K562 (cell line): Measurements from ENCODE around the gene MED22. TPM values are rescaled to one million over a fixed set of nuclear protein-coding genes. Genes with fewer than 3 reads are reported as not detected.

Source experiments
- ATAC-seq: fragments of 200-7000 bp; cut with Tn5 transposase; 3 replicates; pipeline ENCODE4 v1.9.1; 2020; ENCODE audit warnings: moderate library complexity
- BruUV-seq: library from RNA; stranded (reverse); fragments of 400-500 nt; replicated peaks from 2 replicates; lab custom pipeline; 2021; lab: Mats Ljungman, UMichigan
- CTCF ChIA-PET: fragments of 300-600 bp; formaldehyde crosslinking; extraction: SDS; loops from one replicate; lab custom pipeline; 2021; ENCODE audit warnings: low intra/inter-chr PET ratio; lab: Yijun Ruan, JAX
- POLR2A ChIA-PET: fragments of 300-600, 350-650 bp; sonication (Branson Sonifier 250); formaldehyde crosslinking; extraction: SDS; loops from one replicate; lab custom pipeline; 2021; ENCODE audit warnings: antibody characterized with exemption, inconsistent platforms; lab: Yijun Ruan, JAX
- DNase-seq, 4 experiments: peaks; one replicate each; pipeline versions ENCODE4 v3.0.0 to v3.0.0-alpha.2; 2011 to 2018; ENCODE audit warnings: low spot score in 3 of 4, mixed read lengths in 3 of 4; ENCODE audit errors: extremely low read depth in 1 of 4
- FAIRE-seq: peaks from 2 replicates; lab custom pipeline; 2011; peaks lifted over from hg19 to GRCh38; lab: Jason Lieb, UNC
- H2AFZ ChIP-seq: 2 replicates; pipeline ENCODE4 v1.6.0; 2011; ENCODE audit warnings: low read depth, low read length, control low read depth, inconsistent platforms
- H3K27ac ChIP-seq: fragments of 200-600 bp; 3 replicates; pipeline ENCODE4 v1.8.0; 2011; ENCODE audit warnings: low read depth, mild to moderate bottlenecking, control low read depth, inconsistent platforms, low read length, moderate library complexity, mixed read lengths; ENCODE audit errors: extremely low read depth
- H3K27me3 ChIP-seq, 2 experiments: fragments of 300-600 bp in 1 of 2; 2 replicates in 1 of 2; 3 replicates in 1 of 2; pipeline versions ENCODE4 v1.6.0 to v1.8.0; 2011; ENCODE audit warnings: inconsistent platforms in 2 of 2, low read length in 2 of 2, mild to moderate bottlenecking in 1 of 2, mixed read lengths in 1 of 2, moderate library complexity in 1 of 2; ENCODE audit not compliant: control insufficient read depth in 2 of 2, insufficient read depth in 2 of 2
- H3K36me3 ChIP-seq: fragments of 300-600 bp; 3 replicates; pipeline ENCODE4 v1.8.0; 2011; ENCODE audit warnings: mild to moderate bottlenecking, low read length, inconsistent platforms; ENCODE audit not compliant: control insufficient read depth, insufficient read depth
- H3K4me1 ChIP-seq, 2 experiments: fragments of 200-600 bp in 1 of 2; replicated peaks in 1 of 2; 2 replicates in 1 of 2; 3 replicates in 1 of 2; pipeline versions ENCODE4 v1.5.1 to v1.8.0; 2011; ENCODE audit warnings: inconsistent platforms in 2 of 2, low read length in 2 of 2, mild to moderate bottlenecking in 1 of 2, mixed read lengths in 1 of 2, moderate library complexity in 1 of 2; ENCODE audit not compliant: control insufficient read depth in 2 of 2, insufficient read depth in 2 of 2
- H3K4me2 ChIP-seq: 2 replicates; pipeline ENCODE4 v1.6.1; 2011; ENCODE audit warnings: low read length, control low read depth, inconsistent platforms, mixed read lengths; ENCODE audit not compliant: insufficient read depth
- H3K4me3 ChIP-seq: fragments of 200-600 bp; sonication (generic), shearing (Covaris generic); 2 replicates; pipeline ENCODE4 v1.5.1; 2016; ENCODE audit warnings: control low read depth, inconsistent platforms
- H3K79me2 ChIP-seq: fragments of 200-600 bp; 3 replicates; pipeline ENCODE4 v1.8.0; 2011; ENCODE audit warnings: low read length, inconsistent platforms; ENCODE audit not compliant: control insufficient read depth, insufficient read depth
- H3K9ac ChIP-seq, 2 experiments: 2 replicates each; pipeline versions ENCODE4 v1.6.0 to v1.6.1; 2011; ENCODE audit warnings: low read depth in 2 of 2, low read length in 2 of 2, control low read depth in 1 of 2, inconsistent platforms in 1 of 2, mild to moderate bottlenecking in 1 of 2, mixed read lengths in 1 of 2; ENCODE audit not compliant: insufficient read depth in 1 of 2
- H3K9me1 ChIP-seq: one replicate; pipeline ENCODE4 v1.6.0; 2011; ENCODE audit warnings: inconsistent platforms, mild to moderate bottlenecking, low read length, moderate library complexity; ENCODE audit not compliant: control insufficient read depth, insufficient read depth
- H3K9me3 ChIP-seq: replicated peaks from 2 replicates; pipeline ENCODE4 v1.5.1; 2011; ENCODE audit warnings: low read depth, low read length, inconsistent platforms; ENCODE audit not compliant: control insufficient read depth, insufficient read depth
- H4K20me1 ChIP-seq: replicated peaks from 2 replicates; pipeline ENCODE4 v1.6.1; 2011; ENCODE audit warnings: low read length, inconsistent platforms, mixed read lengths; ENCODE audit not compliant: control insufficient read depth, insufficient read depth
- CHD4 ChIP-seq: fragments of 200-600 bp; sonication (generic); IDR thresholded peaks from 3 replicates; pipeline ENCODE4 v1.6.1; 2012; ENCODE audit warnings: low read depth, mild to moderate bottlenecking, mixed read lengths, low read length, inconsistent platforms; ENCODE audit not compliant: insufficient read depth, insufficient replicate concordance, poor library complexity, severe bottlenecking
- FOXA3 ChIP-seq, 2 experiments: fragments of 450-650 bp in 1 of 2; sonication (generic) in 1 of 2; formaldehyde crosslinking; IDR thresholded peaks in 1 of 2; conservative IDR thresholded peaks in 1 of 2; 2 replicates each; pipeline versions ENCODE4 v1.4.0 to v1.8.0; 2020 to 2022; ENCODE audit warnings: mild to moderate bottlenecking in 2 of 2, missing genetic modification reagents in 1 of 2
- FOXP1 ChIP-seq: sonication (generic); formaldehyde crosslinking; IDR thresholded peaks from 2 replicates; pipeline ENCODE4 v1.8.0; 2022; ENCODE audit warnings: mild to moderate bottlenecking, missing genetic modification reagents
- JUND ChIP-seq, 2 experiments: IDR thresholded peaks; 2 replicates in 1 of 2; 3 replicates in 1 of 2; pipeline ENCODE4 v1.6.1; 2011; ENCODE audit warnings: borderline replicate concordance in 2 of 2, low read depth in 2 of 2, low read length in 2 of 2, improper control_type of control experiment in 1 of 2, missing biosample characterization in 1 of 2, missing genetic modification characterization in 1 of 2, missing genetic modification reagents in 1 of 2
- KDM5B ChIP-seq: fragments of 200-600 bp; sonication (generic); IDR thresholded peaks from 2 replicates; pipeline ENCODE4 v1.6.1; 2012; ENCODE audit warnings: low read depth, mild to moderate bottlenecking, moderate library complexity, low read length, control low read depth, inconsistent platforms; ENCODE audit not compliant: insufficient replicate concordance
- PHF8 ChIP-seq: fragments of 200-600 bp; sonication (generic); IDR thresholded peaks from 2 replicates; pipeline ENCODE4 v1.6.1; 2012; ENCODE audit warnings: mixed run types, mild to moderate bottlenecking, inconsistent platforms, low read length, moderate library complexity, borderline replicate concordance
- RBBP5 ChIP-seq: fragments of 200-600 bp; sonication (generic); IDR thresholded peaks from 2 replicates; pipeline ENCODE4 v1.6.1; 2012; ENCODE audit warnings: borderline replicate concordance, mild to moderate bottlenecking, low read length, control low read depth, inconsistent platforms; ENCODE audit not compliant: insufficient read depth, poor library complexity, severe bottlenecking
- SAP30 ChIP-seq: fragments of 200-600 bp; sonication (generic); IDR thresholded peaks from 2 replicates; pipeline ENCODE4 v1.6.1; 2012; ENCODE audit warnings: borderline replicate concordance, low read depth, mild to moderate bottlenecking, moderate library complexity, low read length, control low read depth, inconsistent platforms; ENCODE audit not compliant: insufficient read depth, poor library complexity, severe bottlenecking
- TEAD1 ChIP-seq, 2 experiments: fragments of 450-650 bp in 1 of 2; sonication (generic) in 1 of 2; formaldehyde crosslinking; IDR thresholded peaks; 2 replicates each; pipeline versions ENCODE4 v1.4.0 to v1.8.0; 2020 to 2022; ENCODE audit warnings: mild to moderate bottlenecking in 2 of 2, missing genetic modification reagents in 1 of 2
- ZFX ChIP-seq: sonication (generic); formaldehyde crosslinking; IDR thresholded peaks from 2 replicates; pipeline ENCODE4 v1.8.0; 2022; ENCODE audit warnings: mild to moderate bottlenecking, missing genetic modification reagents, moderate library complexity
- ZNF175 ChIP-seq: fragments of 200-800 bp; sonication (Bioruptor generic); IDR thresholded peaks from 2 replicates; pipeline ENCODE4 v1.6.1; 2016; ENCODE audit warnings: low read depth, mild to moderate bottlenecking, missing genetic modification characterization, missing compliant biosample characterization
- WGBS: fragments of 100-300 bp; shearing (Covaris generic); methylation state at CpG from one replicate; pipeline ENCODE4 v1.1.6; 2016; ENCODE audit warnings: low coverage, mixed read lengths; ENCODE audit not compliant: insufficient coverage; ENCODE audit errors: missing lambda C conversion rate; 5-methylcytosine and 5-hydroxymethylcytosine counted together
- in situ Hi-C: fragments of 300-500 bp; cut with MboI; formaldehyde crosslinking; loops from 4 replicates; pipeline ENCODE4 v1.15.0; 2018; ENCODE audit warnings: inconsistent platforms, mixed read lengths
- intact Hi-C: fragments of 100-400 bp; cut with micrococcal nuclease; formaldehyde crosslinking; loops from 2 replicates; pipeline ENCODE4 v1.14.2; 2022
- polyA plus RNA-seq, 8 experiments: library from polyadenylated mRNA; depleted of rRNA in 4 of 8; stranded (reverse) in 5 of 8; unstranded in 3 of 8; fragments of >200 nt; fragmentation: Nextera tagmentation in 2 of 8; fragmentation: Illumina TruSeq in 1 of 8; extraction: Ambion mirVana in 2 of 8; extraction: Trizol in 1 of 8; gene quantifications; 2 replicates each; pipeline versions ENCODE4 v1.2.1 to v1.2.3, GENCODE V29; 2011 to 2014; ENCODE audit warnings: inconsistent platforms in 1 of 8, missing spikeins in 1 of 8
- total RNA-seq, 7 experiments: library from RNA; depleted of rRNA in 6 of 7; stranded (reverse); fragments of >200 nt in 6 of 7; fragmentation: Illumina TruSeq in 2 of 7; extraction: Trizol in 2 of 7; gene quantifications; 2 replicates each; pipeline versions ENCODE4 v1.2.1 to v1.2.3, GENCODE V29; 2011 to 2021; ENCODE audit warnings: low replicate concordance in 1 of 7

The MED22 gene
- total and polyA plus RNA-seq, 9 of the 15 experiments (the other 6 are each of a cell fraction or from before 2014, with no cell fraction given) = 0.73 to 35.6 (median 22.3) TPM

- Histone ChIP-seq H3K27me3 (no peaks in the 10 kb centered on the region), H2AFZ (no peak overlapping the region; the same call in 1 of the 2 replicates), H3K4me3 (peak overlapping the region; percentile 67), H3K9me1 (no peaks in the 10 kb centered on the region), H3K36me3 (peaks cover 71% of the 10 kb centered on the region), H3K27ac (peak overlapping the region; percentile 48), H3K9ac (peak overlapping the region; percentile 80 to 96), H3K9me3 (no peaks in the 10 kb centered on the region), H3K4me2 (peak overlapping the region; percentile 86), H4K20me1 (peaks cover 36% of the 10 kb centered on the region), H3K4me1 (peaks cover 17 to 45% of the 10 kb centered on the region in 2 experiments; a peak in 4 of 5 replicates), H3K79me2 (peaks cover 37% of the 10 kb centered on the region)
- intact Hi-C loops = no loop called here
- ChIA-PET CTCF (no interaction called here), POLR2A (interaction anchor here (0.6 to 7.4 kb wide), 13 partner anchors 8 to 999 kb away, joined by 3 to 109 read pairs (median 3); partner anchors contain the start of genes MED22 and RPL7A)
- TSS peak; percentile 76 for BruUV-seq
- TF ChIP-seq ZFX (CRISPR knock-in tag) (peak; percentile 43; the same call in 1 of the 2 replicates), PHF8 (peak; percentile 61; the same call in 1 of the 2 replicates), FOXP1 (CRISPR knock-in tag) (peak; percentile 59; the same call in 1 of the 2 replicates), CHD4 (no peak), ZNF175 (CRISPR knock-in tag) (no peak), FOXA3 (CRISPR knock-in tag; conservative IDR thresholded peaks at IDR 0.05 in 1 of 2, IDR thresholded peaks at IDR 0.05 in 1 of 2) (peak in 1 of 2 experiments; percentile 26; a peak in 1 of 4 replicates), SAP30 (peak; percentile 27), TEAD1 (CRISPR knock-in tag; IDR thresholded peaks at IDR 0.05) (peak in 1 of 2 experiments; percentile 37; a peak in 1 of 4 replicates), JUND (IDR thresholded peaks at IDR 0.05; ENCODE audit: borderline replicate concordance, low read depth, low read length) (no peak), JUND (tag; IDR thresholded peaks at IDR 0.05; ENCODE audit: borderline replicate concordance, low read depth, low read length) (no peak), KDM5B (peak; percentile 41), RBBP5 (peak; percentile 37)
- in situ Hi-C loops = no loop called here
- WGBS = 2% methylated on average over 22 of the region's 31 CpGs
- ATAC-seq (peak; percentile 7), DNase-seq (no peak), FAIRE-seq (no peak)
Measured at GRCh38 chr9:133355881-133356357, 8.0 kb upstream of the MED22 start.
